Measurements from ENCODE around the gene LIN37.

DNA sequence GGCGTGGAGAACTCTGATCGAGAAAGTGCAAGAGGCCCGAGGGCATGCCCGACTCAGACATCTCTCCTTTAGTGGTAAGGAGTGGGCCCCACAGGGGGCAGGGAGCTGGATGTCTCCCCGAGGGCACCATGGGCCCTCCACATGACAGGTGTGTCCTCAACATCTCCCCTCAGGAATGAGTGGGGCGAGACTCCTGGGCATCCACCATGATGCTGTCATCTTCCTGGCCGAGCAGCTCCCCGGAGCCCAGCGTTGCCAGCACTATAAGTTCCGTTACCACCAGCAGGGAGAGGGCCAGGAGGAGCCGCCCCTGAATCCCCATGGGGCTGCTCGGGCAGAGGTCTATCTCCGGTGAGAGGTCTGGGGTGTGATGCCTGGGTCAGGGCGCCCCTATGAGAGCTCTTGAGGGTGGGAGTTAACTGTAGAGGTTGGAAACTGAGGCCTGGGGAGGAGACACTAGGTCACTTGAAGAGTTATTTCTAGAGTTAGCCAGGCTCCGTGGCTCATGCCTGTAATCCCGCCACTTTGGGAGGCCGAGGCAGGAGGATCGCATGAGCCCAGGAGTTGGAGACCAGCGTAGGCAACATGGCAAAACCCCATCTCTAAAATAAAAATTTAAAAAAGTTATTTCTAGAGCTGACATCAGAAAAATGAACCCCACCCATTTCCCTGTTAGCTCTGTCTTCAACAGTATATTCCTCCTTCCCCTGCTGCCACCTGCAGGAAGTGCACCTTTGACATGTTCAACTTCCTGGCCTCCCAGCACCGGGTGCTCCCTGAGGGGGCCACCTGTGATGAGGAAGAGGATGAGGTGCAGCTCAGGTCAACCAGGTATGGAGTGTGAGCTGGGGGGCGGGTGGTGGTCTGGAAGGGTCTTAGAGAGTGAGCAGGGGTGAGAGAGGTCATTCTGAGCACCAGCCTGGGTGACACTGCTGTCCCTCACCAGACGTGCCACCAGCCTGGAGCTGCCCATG is 11.2 kb upstream of the LIN37 start:
- TF ChIP-seq, protein P1, sequence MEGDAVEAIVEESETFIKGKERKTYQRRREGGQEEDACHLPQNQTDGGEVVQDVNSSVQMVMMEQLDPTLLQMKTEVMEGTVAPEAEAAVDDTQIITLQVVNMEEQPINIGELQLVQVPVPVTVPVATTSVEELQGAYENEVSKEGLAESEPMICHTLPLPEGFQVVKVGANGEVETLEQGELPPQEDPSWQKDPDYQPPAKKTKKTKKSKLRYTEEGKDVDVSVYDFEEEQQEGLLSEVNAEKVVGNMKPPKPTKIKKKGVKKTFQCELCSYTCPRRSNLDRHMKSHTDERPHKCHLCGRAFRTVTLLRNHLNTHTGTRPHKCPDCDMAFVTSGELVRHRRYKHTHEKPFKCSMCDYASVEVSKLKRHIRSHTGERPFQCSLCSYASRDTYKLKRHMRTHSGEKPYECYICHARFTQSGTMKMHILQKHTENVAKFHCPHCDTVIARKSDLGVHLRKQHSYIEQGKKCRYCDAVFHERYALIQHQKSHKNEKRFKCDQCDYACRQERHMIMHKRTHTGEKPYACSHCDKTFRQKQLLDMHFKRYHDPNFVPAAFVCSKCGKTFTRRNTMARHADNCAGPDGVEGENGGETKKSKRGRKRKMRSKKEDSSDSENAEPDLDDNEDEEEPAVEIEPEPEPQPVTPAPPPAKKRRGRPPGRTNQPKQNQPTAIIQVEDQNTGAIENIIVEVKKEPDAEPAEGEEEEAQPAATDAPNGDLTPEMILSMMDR (IDR thresholded peaks at IDR 0.05): no peak
- TF ChIP-seq POLR2A (IDR thresholded peaks at IDR 0.05): no peak
